Neuronal stem cell (in vitro differentiated cells): ENCODE results near the gene ATP1B2.

ENCODE experiments used
- DNase-seq: peaks from one replicate; pipeline ENCODE4 v3.0.0-alpha.2; 2013; ENCODE audit warnings: low spot score
- H2AFZ ChIP-seq: one replicate; pipeline ENCODE4 v1.6.1; 2013; ENCODE audit warnings: mild to moderate bottlenecking, low read length, inconsistent platforms
- H2AK5ac ChIP-seq: 2 replicates; pipeline ENCODE4 v1.6.1; 2013; ENCODE audit warnings: low read depth, mild to moderate bottlenecking, inconsistent platforms, low read length, moderate library complexity, mixed read lengths
- H2BK120ac ChIP-seq: 2 replicates; pipeline ENCODE4 v1.6.1; 2013; ENCODE audit warnings: low read depth, mild to moderate bottlenecking, inconsistent platforms, low read length, moderate library complexity, mixed read lengths
- H2BK12ac ChIP-seq: one replicate; pipeline ENCODE4 v1.6.1; 2013; ENCODE audit warnings: low read length, inconsistent platforms
- H2BK15ac ChIP-seq: 2 replicates; pipeline ENCODE4 v1.6.1; 2013; ENCODE audit warnings: mild to moderate bottlenecking, low read length, inconsistent platforms, mixed read lengths
- H2BK5ac ChIP-seq: one replicate; pipeline ENCODE4 v1.6.1; 2013; ENCODE audit warnings: inconsistent platforms, mild to moderate bottlenecking, low read length, moderate library complexity
- H3K14ac ChIP-seq: one replicate; pipeline ENCODE4 v1.6.1; 2013; ENCODE audit warnings: low read length, inconsistent platforms
- H3K18ac ChIP-seq: 2 replicates; pipeline ENCODE4 v1.6.1; 2013; ENCODE audit warnings: low read length, inconsistent platforms
- H3K23ac ChIP-seq: 2 replicates; pipeline ENCODE4 v1.6.1; 2013; ENCODE audit warnings: low read depth, mild to moderate bottlenecking, mixed read lengths, low read length, inconsistent platforms; ENCODE audit not compliant: poor library complexity
- H3K27ac ChIP-seq: replicated peaks from 3 replicates; pipeline ENCODE4 v1.5.1; 2013; ENCODE audit warnings: low read length, inconsistent platforms
- H3K27me3 ChIP-seq, 3 experiments: 2 replicates each; pipeline ENCODE4 v1.6.1; 2013; ENCODE audit warnings: low read length in 3 of 3, mild to moderate bottlenecking in 2 of 3, inconsistent platforms in 1 of 3, low read depth in 1 of 3, mixed read lengths in 1 of 3, moderate library complexity in 1 of 3; ENCODE audit not compliant: control insufficient read depth in 3 of 3, insufficient read depth in 3 of 3
- H3K36me3 ChIP-seq, 2 donors: replicated peaks in 1 of 2; 2 replicates each; pipeline ENCODE4 v1.6.1; 2013; ENCODE audit warnings: low read length in 2 of 2; ENCODE audit not compliant: control insufficient read depth in 2 of 2, insufficient read depth in 2 of 2
- H3K4ac ChIP-seq: 2 replicates; pipeline ENCODE4 v1.6.1; 2013; ENCODE audit warnings: inconsistent platforms, mild to moderate bottlenecking, low read length, moderate library complexity
- H3K4me1 ChIP-seq, 2 donors: 1 replicate in 1 of 2; 2 replicates in 1 of 2; pipeline ENCODE4 v1.6.1; 2013; ENCODE audit warnings: low read length in 2 of 2, low read depth in 1 of 2; ENCODE audit not compliant: control insufficient read depth in 2 of 2, insufficient read depth in 1 of 2
- H3K4me2 ChIP-seq: one replicate; pipeline ENCODE4 v1.6.1; 2013; ENCODE audit warnings: mild to moderate bottlenecking, low read length, inconsistent platforms; ENCODE audit not compliant: insufficient read depth, poor library complexity, severe bottlenecking
- H3K4me3 ChIP-seq, 2 donors: 2 replicates each; pipeline ENCODE4 v1.5.1; 2013; ENCODE audit warnings: low read length in 2 of 2, mild to moderate bottlenecking in 2 of 2, inconsistent platforms in 1 of 2, moderate library complexity in 1 of 2
- H3K79me1 ChIP-seq: one replicate; pipeline ENCODE4 v1.6.1; 2013; ENCODE audit warnings: low read depth, mild to moderate bottlenecking, inconsistent platforms, low read length, moderate library complexity
- H3K9ac ChIP-seq: one replicate; pipeline ENCODE4 v1.6.1; 2013; ENCODE audit warnings: mild to moderate bottlenecking, low read depth, low read length, inconsistent platforms; ENCODE audit not compliant: poor library complexity
- H3K9me3 ChIP-seq, 2 donors: replicated peaks in 1 of 2; 2 replicates each; pipeline versions ENCODE3 to v1.6.1; 2013; ENCODE audit warnings: low read length in 2 of 2, mild to moderate bottlenecking in 2 of 2, inconsistent platforms in 1 of 2, low read depth in 1 of 2, mixed read lengths in 1 of 2, moderate library complexity in 1 of 2; ENCODE audit not compliant: control insufficient read depth in 2 of 2, insufficient read depth in 1 of 2
- H4K8ac ChIP-seq: one replicate; pipeline ENCODE4 v1.6.1; 2013; ENCODE audit warnings: low read depth, mild to moderate bottlenecking, inconsistent platforms, low read length, moderate library complexity
- H4K91ac ChIP-seq: one replicate; pipeline ENCODE4 v1.6.1; 2013; ENCODE audit warnings: low read length, low read depth, mild to moderate bottlenecking, inconsistent platforms; ENCODE audit not compliant: poor library complexity
- WGBS, 2 donors: extraction: QIAGEN DNeasy Blood & Tissue Kit; methylation state at CpG; one replicate each; pipeline ENCODE4 v1.1.7; 2013; ENCODE audit warnings: missing lambda C conversion rate in 2 of 2, mixed read lengths in 1 of 2; ENCODE audit not compliant: insufficient read length in 2 of 2, insufficient replicate concordance in 1 of 2; ENCODE audit errors: extremely low coverage in 2 of 2; 5-methylcytosine and 5-hydroxymethylcytosine counted together

The ATP1B2 gene

DNA sequence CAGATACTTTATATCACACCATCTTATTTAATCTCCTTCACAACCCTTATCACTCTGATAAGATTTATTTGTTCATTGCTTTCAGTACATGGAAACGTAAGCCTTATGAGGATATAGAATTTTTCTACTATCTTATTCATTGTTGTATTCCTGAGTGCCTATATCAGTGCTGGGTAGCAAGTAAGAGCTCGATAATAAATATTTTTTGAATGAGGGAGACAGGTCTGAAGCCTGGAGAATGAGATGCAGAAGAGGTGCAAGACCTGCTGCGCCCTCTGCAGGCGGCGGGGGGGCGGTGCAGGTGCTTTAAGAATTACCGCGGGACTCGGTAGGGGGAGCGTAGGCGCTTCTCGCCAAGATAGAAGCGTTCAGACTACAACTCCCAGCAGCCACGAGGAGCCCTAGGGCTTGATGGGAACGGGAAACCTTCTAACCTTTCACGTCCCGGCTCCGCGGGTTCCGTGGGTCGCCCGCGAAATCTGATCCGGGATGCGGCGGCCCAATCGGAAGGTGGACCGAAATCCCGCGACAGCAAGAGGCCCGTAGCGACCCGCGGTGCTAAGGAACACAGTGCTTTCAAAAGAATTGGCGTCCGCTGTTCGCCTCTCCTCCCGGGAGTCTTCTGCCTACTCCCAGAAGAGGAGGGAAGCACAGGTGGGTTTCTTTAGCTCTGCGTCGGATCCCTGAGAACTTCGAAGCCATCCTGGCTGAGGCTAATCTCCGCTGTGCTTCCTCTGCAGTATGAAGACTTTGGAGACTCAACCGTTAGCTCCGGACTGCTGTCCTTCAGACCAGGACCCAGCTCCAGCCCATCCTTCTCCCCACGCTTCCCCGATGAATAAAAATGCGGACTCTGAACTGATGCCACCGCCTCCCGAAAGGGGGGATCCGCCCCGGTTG is 37.4 kb downstream of the ATP1B2 start, which contains the start of gene WRAP53:
Gene WRAP53, plus strand, starts transcription at position 570 of the 900 bp plus-strand sequence. Its CDS starts 172 bp downstream, at position 742.
- H3K18ac ChIP-seq, result peak within 1 kb of the TSS; percentile 57
- peak within 1 kb of the TSS; percentile 94 for H2BK5ac ChIP-seq
- H3K23ac ChIP-seq, result peak within 1 kb of the TSS; percentile 83
- H3K27ac ChIP-seq, result peak within 1 kb of the TSS; percentile 96
- no peak within 1 kb of the TSS for H3K4ac ChIP-seq
- H2AK5ac ChIP-seq, result peak within 1 kb of the TSS; percentile 58
- no peak within 1 kb of the TSS for H2BK120ac ChIP-seq
- H2BK15ac ChIP-seq, result peak within 1 kb of the TSS; percentile 38
- DNase-seq, result peak; percentile 99
- H3K14ac ChIP-seq, result no peak within 1 kb of the TSS
- H3K4me3 ChIP-seq, result peak within 1 kb of the TSS; percentile 88 to 92
- H3K36me3 ChIP-seq, result peaks cover 7 to 45% of the 10 kb centered on the region in 2 donors
- H2AFZ ChIP-seq, result peak within 1 kb of the TSS; percentile 77
- H4K91ac ChIP-seq, result no peak within 1 kb of the TSS
- no CpG with 5 or more reads among the region's 51 CpGs for WGBS, 2 donors
- peak within 1 kb of the TSS; percentile 75 for H3K9ac ChIP-seq
- H2BK12ac ChIP-seq, result no peak within 1 kb of the TSS
- no peaks in the 10 kb centered on the region for H3K79me1 ChIP-seq
- peak within 1 kb of the TSS; percentile 90 for H3K4me2 ChIP-seq
- peaks cover 5 to 13% of the 10 kb centered on the region in 2 donors for H3K4me1 ChIP-seq
- H4K8ac ChIP-seq, result no peak within 1 kb of the TSS
- H3K27me3 ChIP-seq, result no peaks in the 10 kb centered on the region
- no peaks in the 10 kb centered on the region for H3K9me3 ChIP-seq

DNA sequence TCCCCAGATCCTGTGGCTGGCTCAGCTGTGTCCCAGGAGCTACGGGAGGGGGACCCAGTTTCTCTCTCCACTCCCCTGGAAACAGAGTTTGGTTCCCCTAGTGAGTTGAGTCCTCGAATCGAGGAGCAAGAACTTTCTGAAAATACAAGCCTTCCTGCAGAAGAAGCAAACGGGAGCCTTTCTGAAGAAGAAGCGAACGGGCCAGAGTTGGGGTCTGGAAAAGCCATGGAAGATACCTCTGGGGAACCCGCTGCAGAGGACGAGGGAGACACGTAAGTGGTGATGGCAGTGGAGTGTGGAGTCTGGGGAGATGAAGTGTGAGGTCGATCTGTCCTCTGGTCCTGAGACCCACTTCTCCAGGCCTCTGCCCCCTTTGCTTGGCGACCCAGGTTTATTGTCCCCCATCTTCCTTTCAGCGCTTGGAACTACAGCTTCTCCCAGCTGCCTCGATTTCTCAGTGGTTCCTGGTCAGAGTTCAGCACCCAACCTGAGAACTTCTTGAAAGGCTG is 38.1 kb downstream of the ATP1B2 start:
- Histone ChIP-seq H3K4me1 (peaks cover 5 to 13% of the 10 kb centered on the region in 2 donors), H3K18ac (peak overlapping the region; percentile 57), H3K4ac (no peak overlapping the region), H3K36me3 (peaks cover 9 to 44% of the 10 kb centered on the region in 2 donors), H4K8ac (no peak overlapping the region), H2AFZ (peak overlapping the region; percentile 77), H3K27me3 (no peaks in the 10 kb centered on the region), H2BK15ac (peak overlapping the region; percentile 38), H3K4me3 (peak overlapping the region; percentile 88 to 90), H3K14ac (no peak overlapping the region), H3K27ac (peak overlapping the region; percentile 87), H2AK5ac (peak overlapping the region; percentile 58), H2BK12ac (no peak overlapping the region), H3K23ac (peak overlapping the region; percentile 30), H3K9ac (peak overlapping the region; percentile 75), H2BK5ac (peak overlapping the region; percentile 94), H3K79me1 (no peaks in the 10 kb centered on the region), H4K91ac (no peak overlapping the region), H3K9me3 (no peaks in the 10 kb centered on the region), H2BK120ac (no peak overlapping the region), H3K4me2 (peak overlapping the region; percentile 90)
- no CpG with 5 or more reads among the region's 13 CpGs for WGBS, 2 donors
- DNase-seq, result no peak

DNA sequence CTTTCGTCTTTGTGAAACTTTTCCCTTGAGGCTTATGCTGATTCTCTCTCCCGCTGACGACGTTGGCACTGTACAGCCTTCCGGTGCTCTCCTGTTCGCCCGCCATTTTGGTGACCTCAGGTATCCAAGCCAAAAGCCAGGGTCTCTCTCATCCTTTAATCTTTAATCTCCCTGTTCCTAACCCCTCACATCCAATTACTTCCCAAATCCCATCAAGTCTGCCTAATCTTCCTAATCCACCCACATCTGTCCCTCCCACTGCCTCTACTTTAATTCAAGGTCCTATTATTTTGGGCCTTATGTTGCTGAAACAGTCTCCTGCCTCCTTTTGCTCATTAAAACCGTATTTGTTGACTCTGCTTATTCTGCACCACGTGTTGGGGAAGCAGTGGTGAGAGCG is 44.9 kb downstream of the ATP1B2 start:
- no peak overlapping the region for H4K8ac ChIP-seq
- H2BK15ac ChIP-seq, result no peak overlapping the region
- H3K27me3 ChIP-seq, result no peaks in the 10 kb centered on the region
- H3K9me3 ChIP-seq, result no peaks in the 10 kb centered on the region
- WGBS, 2 donors, result no CpG with 5 or more reads among the region's 10 CpGs
- H3K14ac ChIP-seq, result no peak overlapping the region
- peaks cover 3% of the 10 kb centered on the region for H3K79me1 ChIP-seq
- H3K27ac ChIP-seq, result no peak overlapping the region
- no peak for DNase-seq
- no peak overlapping the region for H2AFZ ChIP-seq
- H2AK5ac ChIP-seq, result no peak overlapping the region
- H3K36me3 ChIP-seq, result peaks cover 19 to 54% of the 10 kb centered on the region in 2 donors
- no peak overlapping the region for H3K18ac ChIP-seq
- no peak overlapping the region for H4K91ac ChIP-seq
- no peak overlapping the region for H3K23ac ChIP-seq
- H2BK5ac ChIP-seq, result no peak overlapping the region
- no peak overlapping the region for H3K4me3 ChIP-seq
- H2BK12ac ChIP-seq, result no peak overlapping the region
- H3K9ac ChIP-seq, result no peak overlapping the region
- H3K4me2 ChIP-seq, result no peak overlapping the region
- no peak overlapping the region for H2BK120ac ChIP-seq
- no peak overlapping the region for H3K4ac ChIP-seq
- no peaks in the 10 kb centered on the region for H3K4me1 ChIP-seq
